ENCODE results near the gene BHLHE23. TPM values are rescaled to one million over a fixed set of nuclear protein-coding genes. Genes with fewer than 3 reads are reported as not detected.

The BHLHE23 gene
- total RNA-seq, 1 donor from 2014 or later = not detected

DNA sequence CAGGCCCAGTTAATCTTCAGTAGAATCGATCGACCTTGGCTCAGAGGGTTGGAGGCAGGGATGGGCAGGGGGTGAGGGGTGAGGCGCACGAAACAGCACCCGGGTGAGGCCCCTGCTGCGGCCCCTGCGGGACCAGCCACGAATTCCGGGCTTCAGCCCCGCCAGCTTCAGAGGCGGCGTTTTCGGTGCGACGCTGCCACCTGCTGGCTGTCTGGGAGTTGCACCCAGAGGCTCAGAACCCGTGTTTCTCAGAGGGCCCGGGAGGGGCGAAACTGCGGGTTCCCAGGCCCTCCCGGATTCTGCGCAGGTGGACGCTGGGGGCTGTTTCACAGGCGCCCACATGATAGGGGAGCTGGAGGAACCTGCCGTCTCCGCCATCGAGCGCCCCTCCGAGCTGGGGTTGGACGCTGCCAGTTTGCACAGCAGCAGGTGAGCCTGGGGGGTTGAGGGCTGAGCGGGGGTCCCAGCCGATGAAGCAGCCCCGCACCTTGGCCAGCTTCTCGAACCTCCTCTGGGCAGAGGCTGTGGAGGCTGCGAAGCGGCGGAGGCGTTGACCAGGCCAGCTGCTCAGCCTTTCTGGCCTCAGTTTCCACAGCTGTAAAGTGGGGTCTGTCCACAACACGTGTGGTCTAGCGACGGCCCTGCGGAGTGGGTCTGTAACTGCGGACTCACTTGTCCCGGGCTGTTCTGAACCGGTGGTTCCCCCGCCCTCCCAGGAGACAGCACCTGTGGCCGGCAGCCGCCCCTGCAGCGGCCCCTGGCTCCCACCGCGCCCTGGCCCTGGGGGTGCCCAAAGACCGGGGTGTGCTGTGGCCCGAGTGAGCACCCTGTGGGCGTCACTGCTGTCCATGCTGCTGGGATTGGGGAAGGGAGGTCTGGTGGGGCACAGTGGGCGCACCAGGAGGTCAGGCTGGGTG, 2.5 kb upstream of the BHLHE23 start:
- H3K4me2 ChIP-seq = peak overlapping the region; percentile 85
- H3K4me1 Mint-ChIP-seq = peaks cover 15% of the 10 kb centered on the region
- peaks cover 42% of the 10 kb centered on the region for H4K20me1 ChIP-seq (ENCODE audit: low read depth)
- peaks cover 100% of the 10 kb centered on the region for H3K27me3 ChIP-seq
- H3K9me3 Mint-ChIP-seq = peaks cover 17% of the 10 kb centered on the region
- H2AFZ ChIP-seq (replicated peaks) = no peak overlapping the region
- peaks cover 5% of the 10 kb centered on the region for H3K9me3 ChIP-seq (ENCODE audit: low read depth)
- H3K9ac ChIP-seq = no peak overlapping the region
- H3K27ac Mint-ChIP-seq = no peak overlapping the region
- no peaks in the 10 kb centered on the region for H3K79me2 ChIP-seq (ENCODE audit: low read depth)
- peak overlapping the region; percentile 15 for H3K4me3 ChIP-seq
- H3K36me3 Mint-ChIP-seq = peaks cover 5% of the 10 kb centered on the region
- TF ChIP-seq EZH2 (IDR thresholded peaks at IDR 0.05) (no peak), EZH2phosphoT487 (IDR thresholded peaks at IDR 0.05) (no peak)
- TF ChIP-seq, protein P1, sequence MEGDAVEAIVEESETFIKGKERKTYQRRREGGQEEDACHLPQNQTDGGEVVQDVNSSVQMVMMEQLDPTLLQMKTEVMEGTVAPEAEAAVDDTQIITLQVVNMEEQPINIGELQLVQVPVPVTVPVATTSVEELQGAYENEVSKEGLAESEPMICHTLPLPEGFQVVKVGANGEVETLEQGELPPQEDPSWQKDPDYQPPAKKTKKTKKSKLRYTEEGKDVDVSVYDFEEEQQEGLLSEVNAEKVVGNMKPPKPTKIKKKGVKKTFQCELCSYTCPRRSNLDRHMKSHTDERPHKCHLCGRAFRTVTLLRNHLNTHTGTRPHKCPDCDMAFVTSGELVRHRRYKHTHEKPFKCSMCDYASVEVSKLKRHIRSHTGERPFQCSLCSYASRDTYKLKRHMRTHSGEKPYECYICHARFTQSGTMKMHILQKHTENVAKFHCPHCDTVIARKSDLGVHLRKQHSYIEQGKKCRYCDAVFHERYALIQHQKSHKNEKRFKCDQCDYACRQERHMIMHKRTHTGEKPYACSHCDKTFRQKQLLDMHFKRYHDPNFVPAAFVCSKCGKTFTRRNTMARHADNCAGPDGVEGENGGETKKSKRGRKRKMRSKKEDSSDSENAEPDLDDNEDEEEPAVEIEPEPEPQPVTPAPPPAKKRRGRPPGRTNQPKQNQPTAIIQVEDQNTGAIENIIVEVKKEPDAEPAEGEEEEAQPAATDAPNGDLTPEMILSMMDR (IDR thresholded peaks at IDR 0.05) = peak; percentile 94
- H3K4me3 Mint-ChIP-seq = peak overlapping the region; percentile 55
- peaks cover 25% of the 10 kb centered on the region for H3F3A ChIP-seq (ENCODE audit: low read depth)
- peaks cover 20% of the 10 kb centered on the region for H3K4me1 ChIP-seq
- no peak overlapping the region for H3K27ac ChIP-seq
- DNase-seq (ENCODE audit: low spot score) = peak; percentile 85
- H3K27me3 Mint-ChIP-seq (ENCODE audit: insufficient read depth, low read depth) = peaks cover 50% of the 10 kb centered on the region
- no peaks in the 10 kb centered on the region for H3K36me3 ChIP-seq

DNA sequence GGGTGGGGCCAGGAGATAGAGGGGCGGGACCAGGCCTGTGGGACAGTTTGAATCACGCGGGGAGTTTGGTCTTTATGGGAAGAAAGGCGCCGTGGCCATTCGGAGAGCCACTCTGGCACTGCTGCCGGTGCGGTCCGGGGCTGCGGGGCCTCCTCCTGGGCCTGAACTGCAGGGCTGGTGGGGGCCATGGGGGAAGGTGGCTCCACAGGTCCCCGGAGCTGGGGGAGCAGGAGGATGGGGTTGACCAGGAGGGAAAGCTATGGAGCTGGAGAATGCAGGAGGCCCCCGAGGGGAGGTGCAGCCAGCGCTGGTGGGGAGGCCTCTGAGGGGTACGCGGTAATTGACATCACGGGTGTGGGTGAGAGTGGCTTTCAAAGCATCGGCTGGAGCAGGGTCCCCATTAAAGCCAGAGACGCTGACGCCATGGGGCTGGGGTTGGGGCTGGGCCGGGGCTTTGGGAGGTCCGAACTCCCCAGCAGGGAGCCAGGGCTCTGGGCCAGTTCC, 1.8 kb upstream of the BHLHE23 start:
- peaks cover 17% of the 10 kb centered on the region for H3K4me1 ChIP-seq
- H4K20me1 ChIP-seq (ENCODE audit: low read depth) = peaks cover 48% of the 10 kb centered on the region
- H3K9me3 ChIP-seq (ENCODE audit: low read depth) = peaks cover 5% of the 10 kb centered on the region
- no peaks in the 10 kb centered on the region for H3K79me2 ChIP-seq (ENCODE audit: low read depth)
- no peaks in the 10 kb centered on the region for H3K36me3 ChIP-seq
- no peak overlapping the region for H2AFZ ChIP-seq (replicated peaks)
- Mint-ChIP-seq H3K27ac (no peak overlapping the region), H3K4me1 (peaks cover 13% of the 10 kb centered on the region), H3K9me3 (peaks cover 12% of the 10 kb centered on the region), H3K27me3 (ENCODE audit: insufficient read depth, low read depth) (peaks cover 53% of the 10 kb centered on the region), H3K36me3 (peaks cover 5% of the 10 kb centered on the region), H3K4me3 (no peak overlapping the region)
- TF ChIP-seq EZH2phosphoT487 (IDR thresholded peaks at IDR 0.05) (no peak), EZH2 (IDR thresholded peaks at IDR 0.05) (peak; percentile 28)
- TF ChIP-seq, protein P1 (IDR thresholded peaks at IDR 0.05) = no peak
- no peak for DNase-seq (ENCODE audit: low spot score)
- H3K4me2 ChIP-seq = peak overlapping the region; percentile 85
- peaks cover 18% of the 10 kb centered on the region for H3F3A ChIP-seq (ENCODE audit: low read depth)
- H3K27ac ChIP-seq = no peak overlapping the region
- H3K27me3 ChIP-seq = peaks cover 100% of the 10 kb centered on the region
- peak overlapping the region; percentile 15 for H3K4me3 ChIP-seq
- no peak overlapping the region for H3K9ac ChIP-seq

DNA sequence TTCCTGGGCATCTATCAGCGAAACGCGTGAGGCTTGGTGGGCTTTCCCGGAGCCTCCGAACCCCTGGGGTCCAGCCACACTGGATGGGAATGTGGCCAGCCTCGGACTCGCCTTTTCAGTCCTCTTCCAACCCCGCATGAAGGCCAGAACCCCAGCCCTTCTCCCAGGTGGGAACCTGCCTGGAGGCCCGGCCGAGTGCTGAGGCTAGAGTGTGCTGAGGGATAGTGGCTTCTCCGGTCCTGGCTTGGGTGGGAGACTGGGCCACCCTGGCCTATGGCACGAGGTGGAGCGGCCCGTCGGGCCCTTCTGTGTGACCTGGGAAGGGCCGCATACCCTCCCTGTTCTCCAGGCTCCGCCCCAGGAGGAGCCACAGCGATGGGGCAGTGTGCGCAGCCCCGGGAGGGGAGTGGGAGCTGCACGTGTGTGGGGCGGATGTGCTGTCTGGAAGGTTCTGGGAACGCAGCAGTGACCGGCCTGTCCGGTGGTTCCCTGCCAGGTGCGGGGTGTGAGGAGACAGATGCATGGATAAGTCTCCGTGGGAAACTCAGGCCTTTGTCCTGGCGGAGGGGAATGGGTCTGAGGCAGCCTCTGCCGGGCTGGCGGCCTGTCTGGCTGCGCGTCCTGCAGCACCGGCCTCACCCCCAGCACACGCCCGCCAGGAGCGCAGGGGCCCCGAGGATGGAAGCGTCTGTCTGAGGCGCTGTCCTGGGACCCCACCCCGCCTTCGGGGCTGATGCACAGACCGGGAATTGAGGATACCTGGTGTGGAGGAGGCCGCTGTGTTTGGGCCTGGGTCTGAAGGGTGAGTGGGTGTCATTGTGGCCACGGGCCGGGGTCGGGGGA, 1.1 kb upstream of the BHLHE23 start:
- DNase-seq (ENCODE audit: low spot score) = peak; percentile 62
- H3K36me3 ChIP-seq = no peaks in the 10 kb centered on the region
- peaks cover 17% of the 10 kb centered on the region for H3K4me1 ChIP-seq
- no peak overlapping the region for H3K27ac Mint-ChIP-seq
- H3K36me3 Mint-ChIP-seq = peaks cover under 1% of the 10 kb centered on the region
- TF ChIP-seq EZH2phosphoT487 (IDR thresholded peaks at IDR 0.05) (peak; percentile 90), EZH2 (IDR thresholded peaks at IDR 0.05) (peak; percentile 87)
- TF ChIP-seq, protein P1 (IDR thresholded peaks at IDR 0.05) = no peak
- peaks cover 100% of the 10 kb centered on the region for H3K27me3 ChIP-seq
- peaks cover 21% of the 10 kb centered on the region for H3F3A ChIP-seq (ENCODE audit: low read depth)
- no peak overlapping the region for H3K9ac ChIP-seq
- peak overlapping the region; percentile 27 for H2AFZ ChIP-seq (replicated peaks)
- H3K9me3 ChIP-seq (ENCODE audit: low read depth) = no peaks in the 10 kb centered on the region
- H3K4me1 Mint-ChIP-seq = peaks cover 13% of the 10 kb centered on the region
- peaks cover 54% of the 10 kb centered on the region for H4K20me1 ChIP-seq (ENCODE audit: low read depth)
- peaks cover 12% of the 10 kb centered on the region for H3K9me3 Mint-ChIP-seq
- no peaks in the 10 kb centered on the region for H3K79me2 ChIP-seq (ENCODE audit: low read depth)
- H3K4me3 ChIP-seq = peak overlapping the region; percentile 42
- H3K4me2 ChIP-seq = peak overlapping the region; percentile 85
- H3K4me3 Mint-ChIP-seq = peak overlapping the region; percentile 38
- H3K27me3 Mint-ChIP-seq (ENCODE audit: insufficient read depth, low read depth) = peaks cover 54% of the 10 kb centered on the region
- H3K27ac ChIP-seq = no peak overlapping the region
